ENCODE measurements around the gene LDB3.

Gene LDB3

DNA sequence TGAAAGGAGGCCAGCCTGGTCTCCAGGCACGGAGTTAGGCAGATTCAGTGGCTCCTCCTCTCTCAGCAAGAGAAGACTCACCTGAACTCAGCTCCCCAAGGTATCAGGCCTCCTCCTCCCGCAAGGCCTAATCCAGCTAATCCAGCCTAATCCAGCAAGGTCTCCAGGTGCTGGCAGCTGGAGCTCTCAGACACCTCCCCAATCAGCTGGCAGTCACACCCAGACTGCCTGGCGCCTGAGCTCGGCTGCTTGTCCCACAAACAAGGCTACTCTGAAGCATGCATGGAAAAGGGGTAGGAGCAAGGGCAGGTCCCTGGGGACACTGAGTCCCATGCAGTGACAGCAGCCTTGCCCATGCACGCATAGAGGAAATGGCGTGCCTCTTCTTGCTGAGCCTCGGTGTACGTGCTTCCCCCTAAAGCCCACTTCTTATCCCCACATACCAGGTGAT is 17.3 kb upstream of the LDB3 start:
- no peaks in the 10 kb centered on the region for H3K4me1 ChIP-seq (ENCODE audit: control insufficient read depth, insufficient read depth, low read length, poor library complexity, severe bottlenecking)
- no peaks in the 10 kb centered on the region for H3K36me3 ChIP-seq (ENCODE audit: control insufficient read depth, insufficient read depth, low read length)
- H3K4me3 ChIP-seq (ENCODE audit: insufficient read depth, low read depth, low read length, poor library complexity, severe bottlenecking), result no peak overlapping the region
- H3K9me3 ChIP-seq (ENCODE audit: control insufficient read depth, low read length), result no peaks in the 10 kb centered on the region
- H3K27me3 ChIP-seq (replicated peaks; ENCODE audit: control insufficient read depth, insufficient read depth, low read length, poor library complexity, severe bottlenecking), result no peaks in the 10 kb centered on the region
- DNase-seq, result no peak
- H3K27ac ChIP-seq (ENCODE audit: insufficient read depth, low read length, poor library complexity, severe bottlenecking), result no peak overlapping the region

DNA sequence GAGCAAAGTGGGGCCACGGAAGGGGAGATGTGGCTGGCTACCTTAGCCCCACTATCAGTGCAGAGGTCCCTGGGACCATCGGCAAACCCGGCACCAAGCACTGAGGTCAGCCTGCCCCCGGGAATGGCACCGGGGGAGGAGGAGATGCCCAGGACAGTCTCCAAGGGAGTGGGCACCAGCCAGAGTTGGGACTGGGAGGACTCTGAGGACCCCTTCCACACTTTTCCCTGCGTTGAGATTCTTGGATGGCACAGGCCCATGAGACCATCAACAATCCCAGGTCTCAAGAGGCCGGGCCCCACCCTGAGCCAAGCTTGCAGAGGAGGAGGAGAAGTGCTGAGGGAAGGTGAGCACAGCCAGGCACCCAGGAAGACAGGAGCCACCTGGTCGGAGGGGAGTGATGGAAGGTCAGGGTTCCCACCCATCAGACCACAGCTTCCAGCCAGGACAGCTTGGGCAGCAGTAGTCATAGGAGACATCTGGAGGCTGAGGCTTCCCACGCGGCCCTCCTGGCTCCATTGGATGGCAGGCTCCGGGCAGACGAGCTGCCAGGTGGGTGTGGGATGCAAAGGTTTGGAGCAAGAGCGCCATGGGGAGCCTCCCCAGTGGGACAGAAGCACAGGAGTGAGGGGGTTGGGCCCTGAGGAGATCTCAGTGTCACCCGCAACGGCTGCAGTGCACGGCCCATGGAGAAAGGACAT is 16.5 kb upstream of the LDB3 start:
- H3K36me3 ChIP-seq (ENCODE audit: control insufficient read depth, insufficient read depth, low read length), result no peaks in the 10 kb centered on the region
- H3K9me3 ChIP-seq (ENCODE audit: control insufficient read depth, low read length), result no peaks in the 10 kb centered on the region
- no peak for DNase-seq
- H3K27ac ChIP-seq (ENCODE audit: insufficient read depth, low read length, poor library complexity, severe bottlenecking), result no peak overlapping the region
- no peaks in the 10 kb centered on the region for H3K27me3 ChIP-seq (replicated peaks; ENCODE audit: control insufficient read depth, insufficient read depth, low read length, poor library complexity, severe bottlenecking)
- H3K4me3 ChIP-seq (ENCODE audit: insufficient read depth, low read depth, low read length, poor library complexity, severe bottlenecking), result no peak overlapping the region
- H3K4me1 ChIP-seq (ENCODE audit: control insufficient read depth, insufficient read depth, low read length, poor library complexity, severe bottlenecking), result no peaks in the 10 kb centered on the region

DNA sequence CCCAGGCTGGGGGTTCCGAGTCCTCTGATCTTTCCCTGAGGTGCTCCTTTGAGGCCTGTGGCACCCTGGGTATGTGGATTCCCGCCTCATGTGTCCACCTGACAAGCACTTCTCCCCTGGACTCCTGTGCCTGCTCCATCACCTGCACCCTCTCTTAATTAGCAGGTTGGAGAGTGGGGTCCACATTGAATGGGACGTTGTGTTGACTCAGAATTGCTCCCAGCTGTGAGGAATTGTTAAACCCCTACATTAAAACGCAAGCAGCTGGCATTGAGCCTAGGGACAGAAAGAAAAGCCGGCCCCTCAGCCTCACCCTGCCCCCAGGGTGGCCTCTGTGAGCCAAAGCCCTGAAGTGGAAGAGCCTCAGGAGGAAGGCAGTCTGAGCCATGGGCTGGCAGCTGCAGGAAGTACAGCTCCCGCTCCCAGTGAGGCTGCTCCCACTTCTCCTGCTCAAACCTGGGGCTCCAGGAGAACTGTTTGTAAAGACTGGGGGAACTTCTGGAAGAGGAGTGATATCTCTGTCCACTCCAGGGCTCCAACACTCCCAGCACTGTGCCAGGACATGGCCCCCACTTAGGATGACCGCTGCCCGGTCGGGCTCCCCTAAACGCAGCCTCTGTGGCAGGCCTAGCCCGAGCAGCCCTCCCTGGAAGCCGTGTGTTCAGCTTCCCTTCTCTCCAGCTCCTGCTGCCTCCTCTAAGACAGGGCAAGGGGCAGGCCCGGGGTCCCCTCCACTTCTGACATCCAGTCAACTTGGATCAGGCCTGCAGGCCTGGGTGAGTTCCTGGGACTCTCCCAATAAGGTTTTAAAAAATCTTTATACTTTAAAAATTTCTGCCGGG is 15.7 kb upstream of the LDB3 start:
- H3K36me3 ChIP-seq (ENCODE audit: control insufficient read depth, insufficient read depth, low read length), result no peaks in the 10 kb centered on the region
- H3K27ac ChIP-seq (ENCODE audit: insufficient read depth, low read length, poor library complexity, severe bottlenecking), result no peak overlapping the region
- no peaks in the 10 kb centered on the region for H3K9me3 ChIP-seq (ENCODE audit: control insufficient read depth, low read length)
- H3K4me1 ChIP-seq (ENCODE audit: control insufficient read depth, insufficient read depth, low read length, poor library complexity, severe bottlenecking), result no peaks in the 10 kb centered on the region
- no peak for DNase-seq
- H3K4me3 ChIP-seq (ENCODE audit: insufficient read depth, low read depth, low read length, poor library complexity, severe bottlenecking), result no peak overlapping the region
- no peaks in the 10 kb centered on the region for H3K27me3 ChIP-seq (replicated peaks; ENCODE audit: control insufficient read depth, insufficient read depth, low read length, poor library complexity, severe bottlenecking)

DNA sequence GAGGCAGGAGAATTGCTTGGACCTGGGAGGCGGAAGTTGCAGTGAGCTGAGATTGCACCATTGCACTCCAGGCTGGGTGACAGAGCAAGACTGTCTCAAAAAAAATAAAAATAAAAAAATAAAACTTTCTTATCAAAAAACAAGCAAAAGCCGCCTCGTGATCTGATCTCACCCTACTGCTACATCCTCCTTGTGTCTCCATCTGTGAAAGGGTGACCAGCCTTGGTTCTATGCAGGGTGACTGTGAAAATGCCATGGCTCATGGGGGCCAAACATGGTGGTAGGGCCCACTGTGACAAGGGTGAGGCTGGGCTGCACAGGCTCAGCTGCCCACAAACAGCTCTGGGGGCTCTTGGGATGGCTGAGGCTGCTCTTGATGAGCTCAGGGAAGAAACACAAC is 14.9 kb upstream of the LDB3 start:
- Histone ChIP-seq H3K9me3 (ENCODE audit: control insufficient read depth, low read length) (no peaks in the 10 kb centered on the region), H3K4me1 (ENCODE audit: control insufficient read depth, insufficient read depth, low read length, poor library complexity, severe bottlenecking) (no peaks in the 10 kb centered on the region), H3K27me3 (replicated peaks; ENCODE audit: control insufficient read depth, insufficient read depth, low read length, poor library complexity, severe bottlenecking) (no peaks in the 10 kb centered on the region), H3K4me3 (ENCODE audit: insufficient read depth, low read depth, low read length, poor library complexity, severe bottlenecking) (no peak overlapping the region), H3K36me3 (ENCODE audit: control insufficient read depth, insufficient read depth, low read length) (no peaks in the 10 kb centered on the region), H3K27ac (ENCODE audit: insufficient read depth, low read length, poor library complexity, severe bottlenecking) (no peak overlapping the region)
- DNase-seq, result no peak

DNA sequence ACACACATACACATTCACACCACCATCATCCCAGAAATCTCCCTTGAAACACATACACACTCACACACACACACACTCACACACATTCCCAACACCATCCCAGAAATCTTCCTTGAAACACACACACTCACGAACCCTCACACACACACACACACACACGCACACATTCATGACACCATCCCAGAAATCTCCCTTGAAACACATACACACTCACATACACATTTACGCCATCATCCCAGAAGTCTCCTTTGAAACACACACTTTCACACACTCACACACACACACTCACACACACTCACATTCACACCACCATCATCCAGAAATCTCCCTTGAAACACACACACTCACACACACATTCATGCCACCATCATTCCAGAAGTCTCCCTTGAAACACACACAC is 14.3 kb upstream of the LDB3 start:
- no peak overlapping the region for H3K27ac ChIP-seq (ENCODE audit: insufficient read depth, low read length, poor library complexity, severe bottlenecking)

DNA sequence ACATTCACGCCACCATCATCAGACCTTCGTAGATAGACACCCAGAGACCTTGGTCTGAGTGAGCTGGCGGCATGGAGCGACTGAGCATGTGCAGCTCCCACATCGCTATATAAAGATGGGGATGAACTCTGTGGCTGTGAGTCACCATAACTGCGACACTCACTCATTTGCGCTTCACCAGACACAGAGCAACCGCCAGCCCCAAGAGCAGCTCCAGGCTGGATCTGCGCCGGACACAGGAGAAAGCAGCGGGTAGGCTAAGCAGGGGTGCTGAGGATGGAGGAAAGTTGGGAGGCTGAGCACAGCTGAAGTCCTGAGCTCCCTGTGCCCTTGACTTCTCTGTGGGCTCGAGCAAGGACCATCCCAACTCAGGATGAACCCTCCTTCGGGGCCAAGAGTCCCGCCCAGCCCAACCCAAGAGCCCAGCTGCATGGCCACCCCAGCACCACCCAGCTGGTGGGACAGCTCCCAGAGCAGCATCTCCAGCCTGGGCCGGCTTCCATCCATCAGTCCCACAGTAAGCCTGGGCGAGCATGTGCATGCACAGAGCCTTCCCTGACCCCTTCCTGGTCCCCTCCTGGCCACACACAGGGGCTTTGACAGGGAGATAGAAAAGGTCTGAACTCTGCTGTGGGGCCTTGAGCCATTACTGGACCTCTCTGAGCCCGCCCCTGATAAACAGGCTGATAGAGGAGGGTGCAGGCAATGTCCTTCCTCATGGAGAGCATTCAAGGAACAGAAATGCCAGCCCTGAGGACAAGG is 13.7 kb upstream of the LDB3 start, which contains the start of gene OPN4:
TSS of gene OPN4 (plus strand) at position 137 of the 762 bp plus-strand sequence. CDS start at position 374, 237 bp downstream.
- DNase-seq, result no peak
- no peaks in the 10 kb centered on the region for H3K9me3 ChIP-seq (ENCODE audit: control insufficient read depth, low read length)
- H3K4me3 ChIP-seq (ENCODE audit: insufficient read depth, low read depth, low read length, poor library complexity, severe bottlenecking), result no peak within 1 kb of the TSS
- H3K4me1 ChIP-seq (ENCODE audit: control insufficient read depth, insufficient read depth, low read length, poor library complexity, severe bottlenecking), result no peaks in the 10 kb centered on the region
- H3K27me3 ChIP-seq (replicated peaks; ENCODE audit: control insufficient read depth, insufficient read depth, low read length, poor library complexity, severe bottlenecking), result no peaks in the 10 kb centered on the region
- H3K36me3 ChIP-seq (ENCODE audit: control insufficient read depth, insufficient read depth, low read length), result no peaks in the 10 kb centered on the region
- no peak within 1 kb of the TSS for H3K27ac ChIP-seq (ENCODE audit: insufficient read depth, low read length, poor library complexity, severe bottlenecking)

More for the DNA sequence above, 14.3 kb upstream of the LDB3 start:
- no peak overlapping the region for H3K4me3 ChIP-seq (ENCODE audit: insufficient read depth, low read depth, low read length, poor library complexity, severe bottlenecking)
- DNase-seq, result no peak
- no peaks in the 10 kb centered on the region for H3K27me3 ChIP-seq (replicated peaks; ENCODE audit: control insufficient read depth, insufficient read depth, low read length, poor library complexity, severe bottlenecking)
- no peaks in the 10 kb centered on the region for H3K9me3 ChIP-seq (ENCODE audit: control insufficient read depth, low read length)
- H3K4me1 ChIP-seq (ENCODE audit: control insufficient read depth, insufficient read depth, low read length, poor library complexity, severe bottlenecking), result no peaks in the 10 kb centered on the region
- no peaks in the 10 kb centered on the region for H3K36me3 ChIP-seq (ENCODE audit: control insufficient read depth, insufficient read depth, low read length)

DNA sequence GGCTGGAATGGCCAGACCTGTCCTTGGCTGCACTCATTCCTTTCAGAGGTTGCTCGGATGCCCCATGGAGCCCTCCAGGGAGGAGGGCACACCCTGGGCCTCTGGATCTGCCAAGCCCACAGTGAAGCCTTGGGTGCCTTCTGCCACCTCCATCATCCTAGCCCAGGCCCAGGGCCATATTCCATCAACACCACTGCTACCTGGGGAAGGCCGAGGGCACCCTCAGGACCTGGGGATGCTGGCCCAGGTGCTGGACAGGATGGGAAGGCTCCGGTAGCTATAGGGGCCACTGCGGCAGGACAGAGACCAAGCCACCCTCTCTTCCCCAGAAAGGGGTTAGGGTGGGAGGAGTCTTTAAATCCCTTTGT is 13.2 kb upstream of the LDB3 start:
- H3K4me1 ChIP-seq (ENCODE audit: control insufficient read depth, insufficient read depth, low read length, poor library complexity, severe bottlenecking), result no peaks in the 10 kb centered on the region
- no peak overlapping the region for H3K4me3 ChIP-seq (ENCODE audit: insufficient read depth, low read depth, low read length, poor library complexity, severe bottlenecking)
- no peaks in the 10 kb centered on the region for H3K27me3 ChIP-seq (replicated peaks; ENCODE audit: control insufficient read depth, insufficient read depth, low read length, poor library complexity, severe bottlenecking)
- no peak for DNase-seq
- H3K36me3 ChIP-seq (ENCODE audit: control insufficient read depth, insufficient read depth, low read length), result no peaks in the 10 kb centered on the region
- no peaks in the 10 kb centered on the region for H3K9me3 ChIP-seq (ENCODE audit: control insufficient read depth, low read length)
- no peak overlapping the region for H3K27ac ChIP-seq (ENCODE audit: insufficient read depth, low read length, poor library complexity, severe bottlenecking)

DNA sequence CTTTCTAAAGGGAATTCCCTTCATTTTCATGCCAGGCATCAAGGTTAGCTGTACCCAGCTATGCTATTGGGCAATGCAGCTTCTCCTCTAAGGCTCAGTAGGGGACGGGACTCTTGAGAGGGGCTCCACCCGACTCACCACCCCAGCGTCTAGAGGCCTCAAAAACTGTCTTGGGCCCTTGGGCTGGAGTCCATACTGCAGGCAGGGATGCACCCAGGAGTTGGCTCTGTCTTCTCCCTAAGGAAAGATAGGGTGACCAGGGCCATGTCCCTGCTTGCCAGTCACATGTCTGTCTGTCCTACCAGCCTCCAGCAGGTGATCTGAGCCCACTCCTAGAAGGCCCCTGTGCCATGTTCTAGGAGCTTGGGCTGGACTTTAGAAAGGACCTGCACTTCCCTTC is 12.7 kb upstream of the LDB3 start:
- H3K27ac ChIP-seq (ENCODE audit: insufficient read depth, low read length, poor library complexity, severe bottlenecking), result no peak overlapping the region

DNA sequence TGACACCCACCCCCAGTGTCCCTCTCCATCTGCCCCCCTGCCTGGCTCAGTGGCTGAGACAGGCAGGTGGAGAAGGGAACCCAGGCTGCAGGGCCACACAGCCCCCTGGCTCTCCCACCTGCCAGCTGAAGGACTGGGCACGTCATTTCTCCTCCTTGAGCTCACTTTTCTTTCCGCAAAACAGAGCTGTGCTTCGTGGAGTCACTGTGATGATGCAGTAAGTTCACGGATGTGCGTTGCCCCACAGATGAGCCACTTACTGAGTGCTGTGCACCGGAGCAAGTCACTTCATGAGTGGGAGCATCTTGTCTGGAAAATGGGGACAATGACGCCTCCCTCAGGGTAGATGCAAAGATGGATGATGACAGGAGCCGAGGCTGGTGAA is 11.3 kb upstream of the LDB3 start:
- H3K4me3 ChIP-seq (ENCODE audit: insufficient read depth, low read depth, low read length, poor library complexity, severe bottlenecking), result no peak overlapping the region
- no peaks in the 10 kb centered on the region for H3K9me3 ChIP-seq (ENCODE audit: control insufficient read depth, low read length)
- H3K27me3 ChIP-seq (replicated peaks; ENCODE audit: control insufficient read depth, insufficient read depth, low read length, poor library complexity, severe bottlenecking), result no peaks in the 10 kb centered on the region
- no peaks in the 10 kb centered on the region for H3K4me1 ChIP-seq (ENCODE audit: control insufficient read depth, insufficient read depth, low read length, poor library complexity, severe bottlenecking)
- no peak for DNase-seq
- no peak overlapping the region for H3K27ac ChIP-seq (ENCODE audit: insufficient read depth, low read length, poor library complexity, severe bottlenecking)
- H3K36me3 ChIP-seq (ENCODE audit: control insufficient read depth, insufficient read depth, low read length), result no peaks in the 10 kb centered on the region

More for the DNA sequence above, 12.7 kb upstream of the LDB3 start:
- no peaks in the 10 kb centered on the region for H3K27me3 ChIP-seq (replicated peaks; ENCODE audit: control insufficient read depth, insufficient read depth, low read length, poor library complexity, severe bottlenecking)
- no peaks in the 10 kb centered on the region for H3K4me1 ChIP-seq (ENCODE audit: control insufficient read depth, insufficient read depth, low read length, poor library complexity, severe bottlenecking)
- H3K4me3 ChIP-seq (ENCODE audit: insufficient read depth, low read depth, low read length, poor library complexity, severe bottlenecking), result no peak overlapping the region
- DNase-seq, result no peak
- no peaks in the 10 kb centered on the region for H3K36me3 ChIP-seq (ENCODE audit: control insufficient read depth, insufficient read depth, low read length)
- H3K9me3 ChIP-seq (ENCODE audit: control insufficient read depth, low read length), result no peaks in the 10 kb centered on the region
